ENCODE results near the gene CADM1.

CADM1 gene

GRCh38 chr11:115453693-115454490 is 50.3 kb downstream of the CADM1 start:
- DNase-seq (no peak), ATAC-seq (ENCODE audit: insufficient read depth, low read depth) (no peak)
- no peaks in the 10 kb centered on the region for H3K79me2 ChIP-seq (ENCODE audit: insufficient read depth, low read length)
- no peaks in the 10 kb centered on the region for H3K27me3 ChIP-seq (ENCODE audit: insufficient read depth, low read length, poor library complexity)
- no peaks in the 10 kb centered on the region for H3K9me3 ChIP-seq (ENCODE audit: insufficient read depth, low read length, severe bottlenecking)
- H2AFZ ChIP-seq (ENCODE audit: low read depth, low read length): no peak overlapping the region
- no peak for TF ChIP-seq CTCF (IDR thresholded peaks at IDR 0.05; ENCODE audit: borderline replicate concordance, extremely low read depth, low read length, poor library complexity, severe bottlenecking)
- no peak for TF ChIP-seq EZH2 (IDR thresholded peaks at IDR 0.05; ENCODE audit: borderline replicate concordance, low read depth, low read length, severe bottlenecking)
- H3K9ac ChIP-seq (ENCODE audit: low read depth, low read length): no peak overlapping the region
- no peaks in the 10 kb centered on the region for H3K36me3 ChIP-seq (ENCODE audit: insufficient read depth, low read length)
- no peak overlapping the region for H3K4me2 ChIP-seq (ENCODE audit: insufficient read depth, low read length)
- no peak overlapping the region for H3K27ac ChIP-seq (ENCODE audit: low read length)
- no peaks in the 10 kb centered on the region for H3K4me1 ChIP-seq (ENCODE audit: insufficient read depth, low read length)
- H4K20me1 ChIP-seq (ENCODE audit: insufficient read depth, low read length): no peaks in the 10 kb centered on the region
- no peak overlapping the region for H3K4me3 ChIP-seq (ENCODE audit: low read depth in 1 of 2, low read length in 2 of 2)

DNA sequence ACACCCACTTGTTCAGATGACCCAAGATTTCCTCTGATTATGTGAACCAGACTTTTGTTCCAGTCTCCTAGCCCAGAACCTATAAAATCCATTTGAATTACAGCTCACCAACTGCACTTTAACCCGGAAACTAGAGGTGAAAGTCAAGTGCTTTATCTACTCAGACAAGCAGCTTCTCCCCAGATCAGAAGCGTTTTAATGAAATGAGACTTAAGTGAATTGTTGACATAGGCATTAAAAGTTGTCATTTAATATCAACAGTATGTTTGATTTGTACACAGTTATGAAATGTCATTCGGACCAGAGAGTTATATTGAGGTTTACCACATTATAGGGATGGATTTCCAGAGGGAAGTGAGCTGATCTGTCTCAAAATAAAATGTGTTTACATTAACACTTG is 52.0 kb downstream of the CADM1 start:
- H3K4me1 ChIP-seq (ENCODE audit: insufficient read depth, low read length): no peaks in the 10 kb centered on the region
- TF ChIP-seq EZH2 (IDR thresholded peaks at IDR 0.05; ENCODE audit: borderline replicate concordance, low read depth, low read length, severe bottlenecking): no peak
- no peak for TF ChIP-seq CTCF (IDR thresholded peaks at IDR 0.05; ENCODE audit: borderline replicate concordance, extremely low read depth, low read length, poor library complexity, severe bottlenecking)

GRCh38 chr11:115450519-115450918 is 53.7 kb downstream of the CADM1 start:
- no peaks in the 10 kb centered on the region for H3K27me3 ChIP-seq (ENCODE audit: insufficient read depth, low read length, poor library complexity)
- ATAC-seq (ENCODE audit: insufficient read depth, low read depth): no peak
- H4K20me1 ChIP-seq (ENCODE audit: insufficient read depth, low read length): no peaks in the 10 kb centered on the region
- H3K27ac ChIP-seq (ENCODE audit: low read length): no peak overlapping the region
- H3K4me2 ChIP-seq (ENCODE audit: insufficient read depth, low read length): no peak overlapping the region
- no peak overlapping the region for H2AFZ ChIP-seq (ENCODE audit: low read depth, low read length)
- H3K79me2 ChIP-seq (ENCODE audit: insufficient read depth, low read length): no peaks in the 10 kb centered on the region
- DNase-seq: no peak
- H3K9me3 ChIP-seq (ENCODE audit: insufficient read depth, low read length, severe bottlenecking): peaks cover 7% of the 10 kb centered on the region
- H3K4me3 ChIP-seq (ENCODE audit: low read depth in 1 of 2, low read length in 2 of 2): no peak overlapping the region
- H3K4me1 ChIP-seq (ENCODE audit: insufficient read depth, low read length): no peaks in the 10 kb centered on the region
- TF ChIP-seq CTCF (IDR thresholded peaks at IDR 0.05; ENCODE audit: borderline replicate concordance, extremely low read depth, low read length, poor library complexity, severe bottlenecking): no peak
- TF ChIP-seq EZH2 (IDR thresholded peaks at IDR 0.05; ENCODE audit: borderline replicate concordance, low read depth, low read length, severe bottlenecking): no peak
- H3K36me3 ChIP-seq (ENCODE audit: insufficient read depth, low read length): no peaks in the 10 kb centered on the region
- H3K9ac ChIP-seq (ENCODE audit: low read depth, low read length): no peak overlapping the region

More for the DNA sequence above, 52.0 kb downstream of the CADM1 start:
- H3K27me3 ChIP-seq (ENCODE audit: insufficient read depth, low read length, poor library complexity): no peaks in the 10 kb centered on the region
- H3K9ac ChIP-seq (ENCODE audit: low read depth, low read length): no peak overlapping the region
- no peak overlapping the region for H3K4me3 ChIP-seq (ENCODE audit: low read depth in 1 of 2, low read length in 2 of 2)
- H3K9me3 ChIP-seq (ENCODE audit: insufficient read depth, low read length, severe bottlenecking): peaks cover 7% of the 10 kb centered on the region
- ATAC-seq (ENCODE audit: insufficient read depth, low read depth): no peak
- H2AFZ ChIP-seq (ENCODE audit: low read depth, low read length): no peak overlapping the region
- H3K4me2 ChIP-seq (ENCODE audit: insufficient read depth, low read length): no peak overlapping the region
- H4K20me1 ChIP-seq (ENCODE audit: insufficient read depth, low read length): no peaks in the 10 kb centered on the region
- H3K79me2 ChIP-seq (ENCODE audit: insufficient read depth, low read length): no peaks in the 10 kb centered on the region
- H3K27ac ChIP-seq (ENCODE audit: low read length): no peak overlapping the region
- no peak for DNase-seq
- no peaks in the 10 kb centered on the region for H3K36me3 ChIP-seq (ENCODE audit: insufficient read depth, low read length)

Data from DND-41 (cell line).